ENCODE results near the gene CTU1.

DNA sequence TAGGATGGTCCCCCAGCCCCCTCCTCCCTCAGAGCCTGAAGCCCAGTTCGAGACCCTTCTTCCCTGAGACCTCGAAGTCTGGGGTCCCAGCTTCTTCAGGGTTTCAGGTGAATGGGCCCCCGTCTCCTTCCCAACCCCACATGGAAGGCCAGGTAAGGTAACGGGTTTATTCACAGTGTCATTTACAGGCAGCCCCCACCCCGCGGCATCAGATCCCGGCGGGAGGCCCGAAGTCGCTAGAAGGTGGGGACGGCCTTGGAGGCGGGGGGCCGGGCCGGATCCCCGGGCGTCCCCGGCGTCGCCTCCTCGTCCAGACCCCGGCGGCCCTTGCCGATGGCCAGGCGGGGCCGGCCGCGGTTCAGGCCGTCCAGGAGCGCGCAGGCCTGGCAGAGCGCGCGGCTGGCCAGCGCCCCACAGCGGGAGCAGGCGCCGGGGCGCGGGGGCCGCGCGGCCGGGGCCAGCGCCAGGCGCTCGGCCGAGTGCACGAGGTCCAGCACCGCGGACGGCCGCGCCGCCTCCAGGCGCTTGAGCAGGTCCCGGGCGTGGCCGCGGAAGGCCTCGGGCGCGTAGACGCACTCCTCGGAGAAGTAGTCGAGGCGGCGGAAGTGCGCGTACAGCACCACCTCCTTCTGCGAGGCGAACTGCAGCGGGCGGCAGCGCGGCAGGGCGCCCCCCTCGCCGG is 9.7 kb downstream of the CTU1 start:
- TF ChIP-seq CTCF (IDR thresholded peaks at IDR 0.05; ENCODE audit: low read depth, low read length) (no peak), MYC (IDR thresholded peaks at IDR 0.05; ENCODE audit: low read depth, low read length) (no peak)
